ENCODE measurements around the gene COL20A1.

COL20A1 gene

GRCh38 chr20:63307538-63308217, 14.7 kb downstream of the COL20A1 start:
- no peak overlapping the region for H3K4me3 ChIP-seq (replicated peaks; ENCODE audit: low read depth, low read length)
- TF ChIP-seq CTCF (IDR thresholded peaks at IDR 0.05; ENCODE audit: low read depth, low read length, missing control alignments) = no peak
- DNase-seq (ENCODE audit: extremely low read depth, low read depth) = no peak

DNA sequence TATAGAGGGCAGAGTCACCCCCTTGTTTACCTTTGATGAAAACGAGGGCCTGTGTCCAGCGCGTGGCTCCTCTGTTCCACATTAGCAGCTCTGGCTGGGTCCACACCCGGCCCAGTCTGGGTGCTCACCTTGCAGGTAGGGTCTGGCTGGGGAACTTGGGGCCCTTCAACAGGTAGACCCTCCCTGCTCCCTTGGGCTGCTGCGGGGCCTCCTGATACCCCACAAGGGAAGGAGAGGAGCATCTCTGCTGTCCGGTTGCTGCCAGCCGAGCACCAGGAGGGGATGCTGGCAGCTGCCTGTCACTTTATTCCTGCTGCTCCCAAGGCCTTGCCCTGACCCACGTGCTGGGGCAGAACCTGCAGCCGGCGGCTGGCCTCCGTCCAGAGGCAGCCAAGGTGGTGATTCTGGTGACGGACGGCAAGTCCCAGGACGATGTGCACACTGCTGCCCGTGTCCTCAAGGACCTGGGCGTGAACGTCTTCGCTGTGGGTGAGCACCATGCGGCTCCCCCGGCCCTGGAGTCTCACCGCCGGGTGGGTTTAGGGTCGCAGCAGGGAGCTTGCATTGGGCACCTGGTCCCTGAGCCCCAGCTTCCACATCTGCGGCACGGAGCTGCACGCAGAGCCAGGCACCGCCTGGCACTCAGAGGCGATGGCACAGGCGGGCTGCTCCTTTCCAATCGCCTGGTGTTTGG, 15.4 kb downstream of the COL20A1 start:
- no peak for DNase-seq (ENCODE audit: extremely low read depth, low read depth)

DNA sequence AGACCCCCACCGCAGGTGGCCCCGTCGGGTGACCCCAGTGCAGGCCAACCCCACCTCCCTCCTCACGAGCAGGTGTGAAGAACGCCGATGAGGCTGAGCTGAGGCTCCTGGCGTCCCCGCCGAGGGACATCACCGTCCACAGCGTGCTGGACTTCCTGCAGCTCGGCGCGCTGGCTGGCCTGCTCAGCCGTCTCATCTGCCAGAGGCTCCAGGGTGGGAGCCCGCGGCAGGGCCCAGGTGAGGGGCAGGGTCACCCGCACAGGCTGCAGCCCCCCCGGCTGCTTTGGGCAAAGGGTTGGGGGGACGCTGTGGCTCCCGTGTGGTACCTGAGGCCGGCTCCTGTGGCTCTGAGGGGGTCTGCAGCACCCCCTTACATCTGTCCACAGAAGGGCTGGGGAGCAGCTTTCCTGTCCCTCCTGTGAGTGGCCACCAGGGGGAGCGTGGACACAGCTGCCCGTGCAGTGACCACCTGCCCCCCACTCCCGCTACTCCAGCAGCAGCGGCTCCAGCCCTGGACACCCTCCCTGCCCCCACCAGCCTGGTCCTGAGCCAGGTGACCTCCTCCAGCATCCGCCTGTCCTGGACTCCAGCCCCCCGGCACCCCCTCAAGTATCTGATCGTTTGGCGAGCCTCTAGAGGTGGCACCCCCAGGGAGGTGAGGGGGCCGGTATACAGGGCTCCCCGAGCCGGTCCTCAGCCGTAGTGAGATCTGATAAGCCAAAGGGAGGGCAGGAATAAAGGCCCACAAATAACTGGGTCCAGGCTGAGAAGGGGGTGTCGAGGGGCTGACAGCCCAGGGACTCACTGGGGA, 16.5 kb downstream of the COL20A1 start:
- no peak for DNase-seq (ENCODE audit: extremely low read depth, low read depth)

More for the DNA sequence above, 15.4 kb downstream of the COL20A1 start:
- no peak overlapping the region for H3K4me3 ChIP-seq (replicated peaks; ENCODE audit: low read depth, low read length)
- TF ChIP-seq CTCF (IDR thresholded peaks at IDR 0.05; ENCODE audit: low read depth, low read length, missing control alignments) = no peak

GRCh38 chr20:63310265-63310991, 17.4 kb downstream of the COL20A1 start:
- no peak for TF ChIP-seq CTCF (IDR thresholded peaks at IDR 0.05; ENCODE audit: low read depth, low read length, missing control alignments)
- no peak for DNase-seq (ENCODE audit: extremely low read depth, low read depth)
- H3K4me3 ChIP-seq (replicated peaks; ENCODE audit: low read depth, low read length) = no peak overlapping the region

More for the DNA sequence above, 16.5 kb downstream of the COL20A1 start:
- peak; percentile 80 for TF ChIP-seq CTCF (IDR thresholded peaks at IDR 0.05; ENCODE audit: low read depth, low read length, missing control alignments)
- H3K4me3 ChIP-seq (replicated peaks; ENCODE audit: low read depth, low read length) = no peak overlapping the region

DNA sequence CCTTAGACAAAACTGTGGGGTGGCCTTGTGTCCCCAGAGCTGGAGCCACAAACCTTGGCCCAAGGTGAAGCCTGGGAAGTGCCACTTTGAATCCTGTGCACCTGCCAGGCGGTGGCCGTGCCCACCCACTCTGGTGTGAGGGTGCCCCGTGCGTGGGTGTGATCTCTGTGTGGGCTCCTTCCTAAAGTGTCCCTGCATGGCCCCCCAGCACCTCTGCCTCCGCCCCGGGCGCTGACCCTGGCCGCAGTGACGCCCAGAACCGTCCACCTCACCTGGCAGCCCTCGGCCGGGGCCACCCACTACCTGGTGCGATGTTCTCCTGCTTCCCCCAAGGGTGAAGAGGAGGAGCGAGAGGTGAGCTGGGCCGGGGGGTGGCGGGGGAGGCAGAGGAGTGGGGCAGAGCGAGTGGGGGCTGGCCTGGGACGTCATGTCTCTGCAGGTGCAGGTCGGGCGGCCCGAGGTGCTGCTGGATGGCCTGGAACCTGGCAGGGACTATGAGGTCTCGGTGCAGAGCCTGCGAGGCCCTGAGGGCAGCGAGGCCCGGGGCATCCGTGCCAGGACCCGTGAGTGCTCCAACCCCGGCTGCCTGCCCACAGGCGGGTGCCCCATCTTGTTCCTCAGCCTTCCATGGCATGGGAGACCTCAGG, 18.3 kb downstream of the COL20A1 start:
- H3K4me3 ChIP-seq (replicated peaks; ENCODE audit: low read depth, low read length) = no peak overlapping the region
- TF ChIP-seq CTCF (IDR thresholded peaks at IDR 0.05; ENCODE audit: low read depth, low read length, missing control alignments) = no peak
- no peak for DNase-seq (ENCODE audit: extremely low read depth, low read depth)

DNA sequence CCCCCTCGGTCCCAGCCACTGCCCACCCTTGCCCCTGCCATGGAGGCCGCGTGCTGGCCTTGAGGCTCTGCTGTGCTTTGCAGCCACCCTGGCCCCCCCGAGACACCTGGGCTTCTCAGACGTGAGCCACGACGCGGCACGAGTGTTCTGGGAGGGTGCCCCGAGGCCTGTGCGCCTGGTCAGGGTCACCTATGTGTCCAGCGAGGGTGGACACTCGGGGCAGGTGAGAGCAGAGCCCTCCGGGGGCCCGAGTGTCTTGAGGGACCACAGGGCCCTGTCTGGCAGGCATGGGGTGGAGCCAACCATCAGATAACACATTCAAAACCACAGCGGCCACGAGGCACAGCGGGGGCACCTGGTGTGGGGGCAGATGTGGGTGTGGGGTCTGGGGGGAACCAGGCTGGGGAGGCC, 18.9 kb downstream of the COL20A1 start:
- no peak for DNase-seq (ENCODE audit: extremely low read depth, low read depth)
- TF ChIP-seq CTCF (IDR thresholded peaks at IDR 0.05; ENCODE audit: low read depth, low read length, missing control alignments) = no peak
- H3K4me3 ChIP-seq (replicated peaks; ENCODE audit: low read depth, low read length) = no peak overlapping the region

Measured in HFF-Myc (cell line).